ENCODE measurements around the gene FGD4. TPM values are rescaled to one million over a fixed set of nuclear protein-coding genes. Genes with fewer than 3 reads are reported as not detected.

The FGD4 gene
- total RNA-seq, 4 donors from 2014 or later: 42.6 to 69.4 (median 47.3) TPM

GRCh38 chr12:32605326-32606095 is 206.2 kb downstream of the FGD4 start:
- no peaks in the 10 kb centered on the region for H3K9me3 ChIP-seq
- H3K27me3 ChIP-seq: no peaks in the 10 kb centered on the region
- TF ChIP-seq EP300 (IDR thresholded peaks at IDR 0.05): no peak
- no peak for TF ChIP-seq POLR2AphosphoS5 (IDR thresholded peaks at IDR 0.05)
- no peak for TF ChIP-seq CTCF (IDR thresholded peaks at IDR 0.05)
- no peak for TF ChIP-seq POLR2A (IDR thresholded peaks at IDR 0.05)
- H3K4me1 ChIP-seq: peaks cover 7% of the 10 kb centered on the region
- no peak overlapping the region for H3K4me3 ChIP-seq
- 94% methylated on average over 3 of the region's 3 CpGs for WGBS
- no peak for DNase-seq (ENCODE audit: low spot score in 2 of 2)
- no peak overlapping the region for H3K27ac ChIP-seq
- H3K36me3 ChIP-seq: peaks cover 42% of the 10 kb centered on the region

- no peak for TF ChIP-seq CTCF (IDR thresholded peaks at IDR 0.05)
- no peak for TF ChIP-seq EP300 (IDR thresholded peaks at IDR 0.05)
- no peak for TF ChIP-seq POLR2A (IDR thresholded peaks at IDR 0.05)
- TF ChIP-seq POLR2AphosphoS5 (IDR thresholded peaks at IDR 0.05): no peak
- H3K4me3 ChIP-seq: no peak overlapping the region
- no peaks in the 10 kb centered on the region for H3K9me3 ChIP-seq
- WGBS: 96% methylated on average over 2 of the region's 2 CpGs
- peaks cover 46% of the 10 kb centered on the region for H3K36me3 ChIP-seq
- no peak overlapping the region for H3K27ac ChIP-seq
- H3K27me3 ChIP-seq: no peaks in the 10 kb centered on the region
- peaks cover 7% of the 10 kb centered on the region for H3K4me1 ChIP-seq
- no peak for DNase-seq (ENCODE audit: low spot score in 2 of 2)
Observed at GRCh38 chr12:32606443-32606842, 207.1 kb downstream of the FGD4 start.

- peaks cover 59% of the 10 kb centered on the region for H3K36me3 ChIP-seq
- H3K4me1 ChIP-seq: peaks cover 7% of the 10 kb centered on the region
- H3K27me3 ChIP-seq: no peaks in the 10 kb centered on the region
- TF ChIP-seq POLR2A (IDR thresholded peaks at IDR 0.05): no peak
- TF ChIP-seq CTCF (IDR thresholded peaks at IDR 0.05): no peak
- TF ChIP-seq POLR2AphosphoS5 (IDR thresholded peaks at IDR 0.05): no peak
- no peak for TF ChIP-seq EP300 (IDR thresholded peaks at IDR 0.05)
- no peaks in the 10 kb centered on the region for H3K9me3 ChIP-seq
- DNase-seq (ENCODE audit: low spot score in 2 of 2): no peak
- no peak overlapping the region for H3K27ac ChIP-seq
- no peak overlapping the region for H3K4me3 ChIP-seq
- 96% methylated on average over 1 of the region's 1 CpG for WGBS
Observed at GRCh38 chr12:32609966-32610365, 210.6 kb downstream of the FGD4 start.

GRCh38 chr12:32611986-32612385 is 212.6 kb downstream of the FGD4 start:
- no CpG with 5 or more reads among the region's 11 CpGs for WGBS
- no peak overlapping the region for H3K27ac ChIP-seq
- H3K4me3 ChIP-seq: no peak overlapping the region
- DNase-seq (ENCODE audit: low spot score in 2 of 2): no peak
- H3K4me1 ChIP-seq: no peaks in the 10 kb centered on the region
- TF ChIP-seq CTCF (IDR thresholded peaks at IDR 0.05): no peak
- no peak for TF ChIP-seq POLR2A (IDR thresholded peaks at IDR 0.05)
- TF ChIP-seq POLR2AphosphoS5 (IDR thresholded peaks at IDR 0.05): no peak
- TF ChIP-seq EP300 (IDR thresholded peaks at IDR 0.05): no peak
- no peaks in the 10 kb centered on the region for H3K27me3 ChIP-seq
- H3K36me3 ChIP-seq: peaks cover 63% of the 10 kb centered on the region
- H3K9me3 ChIP-seq: no peaks in the 10 kb centered on the region

- Histone ChIP-seq H3K4me1 (no peaks in the 10 kb centered on the region), H3K9me3 (no peaks in the 10 kb centered on the region), H3K27ac (no peak overlapping the region), H3K4me3 (no peak overlapping the region), H3K27me3 (no peaks in the 10 kb centered on the region), H3K36me3 (peaks cover 61% of the 10 kb centered on the region)
- 87% methylated on average over 3 of the region's 3 CpGs for WGBS
- TF ChIP-seq CTCF (IDR thresholded peaks at IDR 0.05): no peak
- DNase-seq (ENCODE audit: low spot score in 2 of 2): no peak
Observed at GRCh38 chr12:32612658-32613614, 213.6 kb downstream of the FGD4 start.
